GM06990 (cell line): ENCODE results near the gene ZCCHC8.

Source experiments
- DNase-seq: peaks from one replicate; pipeline ENCODE4 v3.0.0-alpha.2; 2011; ENCODE audit not compliant: insufficient read length; ENCODE audit errors: extremely low read depth
- H3K27me3 ChIP-seq: replicated peaks from 2 replicates; pipeline ENCODE4 v1.6.0; 2011; ENCODE audit warnings: low read length; ENCODE audit not compliant: control insufficient read depth, insufficient read depth
- H3K36me3 ChIP-seq: 2 replicates; pipeline ENCODE4 v1.5.1; 2011; ENCODE audit warnings: low read length; ENCODE audit not compliant: control insufficient read depth, insufficient read depth
- H3K4me3 ChIP-seq: replicated peaks from 2 replicates; pipeline ENCODE4 v1.5.1; 2011; ENCODE audit warnings: low read depth, mild to moderate bottlenecking, control low read depth, low read length
- TF ChIP-seq, protein P1 (sequence below): IDR thresholded peaks from 2 replicates; pipeline ENCODE4 v1.5.1; 2011; ENCODE audit warnings: low read length, control low read depth, mild to moderate bottlenecking, inconsistent platforms; ENCODE audit not compliant: insufficient read depth, poor library complexity, severe bottlenecking

The ZCCHC8 gene

GRCh38 chr12:122508163-122508562, 7.4 kb upstream of the ZCCHC8 start:
- Histone ChIP-seq H3K4me3 (no peak overlapping the region), H3K36me3 (peaks cover 18% of the 10 kb centered on the region)
- TF ChIP-seq, protein P1, sequence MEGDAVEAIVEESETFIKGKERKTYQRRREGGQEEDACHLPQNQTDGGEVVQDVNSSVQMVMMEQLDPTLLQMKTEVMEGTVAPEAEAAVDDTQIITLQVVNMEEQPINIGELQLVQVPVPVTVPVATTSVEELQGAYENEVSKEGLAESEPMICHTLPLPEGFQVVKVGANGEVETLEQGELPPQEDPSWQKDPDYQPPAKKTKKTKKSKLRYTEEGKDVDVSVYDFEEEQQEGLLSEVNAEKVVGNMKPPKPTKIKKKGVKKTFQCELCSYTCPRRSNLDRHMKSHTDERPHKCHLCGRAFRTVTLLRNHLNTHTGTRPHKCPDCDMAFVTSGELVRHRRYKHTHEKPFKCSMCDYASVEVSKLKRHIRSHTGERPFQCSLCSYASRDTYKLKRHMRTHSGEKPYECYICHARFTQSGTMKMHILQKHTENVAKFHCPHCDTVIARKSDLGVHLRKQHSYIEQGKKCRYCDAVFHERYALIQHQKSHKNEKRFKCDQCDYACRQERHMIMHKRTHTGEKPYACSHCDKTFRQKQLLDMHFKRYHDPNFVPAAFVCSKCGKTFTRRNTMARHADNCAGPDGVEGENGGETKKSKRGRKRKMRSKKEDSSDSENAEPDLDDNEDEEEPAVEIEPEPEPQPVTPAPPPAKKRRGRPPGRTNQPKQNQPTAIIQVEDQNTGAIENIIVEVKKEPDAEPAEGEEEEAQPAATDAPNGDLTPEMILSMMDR = no peak

GRCh38 chr12:122506393-122506938, 5.7 kb upstream of the ZCCHC8 start:
- Histone ChIP-seq H3K36me3 (peaks cover 17% of the 10 kb centered on the region), H3K27me3 (no peaks in the 10 kb centered on the region), H3K4me3 (no peak overlapping the region)
- TF ChIP-seq, protein P1 = no peak
- DNase-seq = no peak

More at GRCh38 chr12:122508163-122508562, 7.4 kb upstream of the ZCCHC8 start:
- H3K27me3 ChIP-seq = no peaks in the 10 kb centered on the region
- no peak for DNase-seq

- Histone ChIP-seq H3K4me3 (no peak overlapping the region), H3K36me3 (peaks cover 15% of the 10 kb centered on the region), H3K27me3 (no peaks in the 10 kb centered on the region)
- no peak for DNase-seq
- TF ChIP-seq, protein P1 = no peak
Observed at GRCh38 chr12:122505419-122506051, 4.8 kb upstream of the ZCCHC8 start.

GRCh38 chr12:122503783-122504590, 3.3 kb upstream of the ZCCHC8 start:
- DNase-seq = no peak
- H3K4me3 ChIP-seq = no peak overlapping the region
- TF ChIP-seq, protein P1 = no peak
- H3K27me3 ChIP-seq = no peaks in the 10 kb centered on the region
- H3K36me3 ChIP-seq = peaks cover 14% of the 10 kb centered on the region

DNA sequence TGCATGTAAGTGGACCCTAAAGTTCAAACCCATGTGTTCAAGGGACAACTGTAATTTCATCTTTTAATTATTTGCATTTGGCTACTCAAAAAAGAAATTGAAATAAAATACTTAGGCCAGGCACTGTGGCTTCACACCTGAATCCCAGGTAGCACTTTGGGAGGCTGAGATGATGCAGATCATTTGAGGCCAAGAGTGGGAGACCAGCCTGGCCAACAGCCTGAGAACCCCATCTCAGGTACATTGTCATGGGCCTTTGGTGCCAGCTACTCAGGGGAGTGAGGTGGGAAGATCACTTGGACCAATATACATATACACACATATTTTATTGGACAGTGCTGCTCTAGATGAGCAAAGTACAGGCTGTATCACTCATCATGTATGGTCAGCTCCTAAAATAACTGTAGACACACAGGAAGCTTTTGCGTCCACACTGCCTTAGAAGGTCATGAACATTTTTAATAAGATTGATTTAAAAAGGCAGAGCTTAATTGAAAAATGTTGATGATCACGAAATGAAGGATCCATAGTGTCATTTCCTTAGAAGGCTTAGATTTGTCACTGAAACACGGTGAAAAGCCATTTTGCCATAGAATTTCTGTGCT, 2.5 kb upstream of the ZCCHC8 start:
- peaks cover 14% of the 10 kb centered on the region for H3K36me3 ChIP-seq
- no peak overlapping the region for H3K4me3 ChIP-seq
- TF ChIP-seq, protein P1 = no peak
- DNase-seq = no peak
- H3K27me3 ChIP-seq = no peaks in the 10 kb centered on the region
